Fibroblast of pulmonary artery (primary cell): ENCODE measurements around the gene SLC25A45.
A peak's percentile ranks its signal among the peaks of the same experiment; 100 is the strongest.

Source experiments
- DNase-seq: peaks from one replicate; pipeline ENCODE4 v3.0.0-alpha.2; 2010; ENCODE audit warnings: low read depth
- H3K4me3 ChIP-seq: replicated peaks from 2 replicates; pipeline ENCODE4 v1.5.1; 2011; ENCODE audit warnings: low read depth, mild to moderate bottlenecking, control low read depth, low read length, moderate library complexity
- TF ChIP-seq, protein P1 (sequence below): IDR thresholded peaks from 2 replicates; pipeline ENCODE4 v1.5.1; 2011; ENCODE audit warnings: mild to moderate bottlenecking, control low read depth, low read length, inconsistent platforms; ENCODE audit errors: missing control alignments

SLC25A45 gene

DNA sequence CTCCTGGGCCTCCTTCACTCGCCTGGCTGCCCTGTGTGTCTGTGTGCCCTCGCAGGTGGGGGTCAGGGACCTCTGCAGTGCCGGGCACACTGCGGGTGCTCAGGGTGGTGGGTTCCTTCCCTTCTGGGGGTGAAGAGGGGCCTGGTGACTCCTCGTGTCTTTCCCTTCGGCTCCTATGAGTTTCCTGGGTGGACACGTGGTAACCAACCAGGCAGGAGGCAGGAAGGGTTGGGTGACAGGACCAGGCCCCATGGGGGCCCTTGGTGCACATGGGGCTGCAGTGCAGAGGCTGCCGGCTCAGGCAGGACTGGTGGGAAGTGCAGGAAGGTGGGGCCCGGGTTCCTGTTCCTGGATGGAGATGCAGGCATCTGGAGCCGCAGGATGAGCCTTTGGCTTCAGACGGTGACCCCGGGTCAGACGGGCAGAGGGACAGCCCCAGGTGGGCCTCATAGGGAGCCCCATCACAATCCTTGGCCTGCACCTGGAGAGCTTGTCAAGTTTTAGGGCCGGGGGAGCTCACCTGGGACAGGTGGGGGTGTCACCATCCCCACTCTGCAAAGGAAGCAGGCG, 13.6 kb upstream of the SLC25A45 start:
- H3K4me3 ChIP-seq: no peak overlapping the region
- TF ChIP-seq, protein P1, sequence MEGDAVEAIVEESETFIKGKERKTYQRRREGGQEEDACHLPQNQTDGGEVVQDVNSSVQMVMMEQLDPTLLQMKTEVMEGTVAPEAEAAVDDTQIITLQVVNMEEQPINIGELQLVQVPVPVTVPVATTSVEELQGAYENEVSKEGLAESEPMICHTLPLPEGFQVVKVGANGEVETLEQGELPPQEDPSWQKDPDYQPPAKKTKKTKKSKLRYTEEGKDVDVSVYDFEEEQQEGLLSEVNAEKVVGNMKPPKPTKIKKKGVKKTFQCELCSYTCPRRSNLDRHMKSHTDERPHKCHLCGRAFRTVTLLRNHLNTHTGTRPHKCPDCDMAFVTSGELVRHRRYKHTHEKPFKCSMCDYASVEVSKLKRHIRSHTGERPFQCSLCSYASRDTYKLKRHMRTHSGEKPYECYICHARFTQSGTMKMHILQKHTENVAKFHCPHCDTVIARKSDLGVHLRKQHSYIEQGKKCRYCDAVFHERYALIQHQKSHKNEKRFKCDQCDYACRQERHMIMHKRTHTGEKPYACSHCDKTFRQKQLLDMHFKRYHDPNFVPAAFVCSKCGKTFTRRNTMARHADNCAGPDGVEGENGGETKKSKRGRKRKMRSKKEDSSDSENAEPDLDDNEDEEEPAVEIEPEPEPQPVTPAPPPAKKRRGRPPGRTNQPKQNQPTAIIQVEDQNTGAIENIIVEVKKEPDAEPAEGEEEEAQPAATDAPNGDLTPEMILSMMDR: no peak
- no peak for DNase-seq

- TF ChIP-seq, protein P1: no peak
- no peak overlapping the region for H3K4me3 ChIP-seq
- DNase-seq: no peak
These were observed 11.7 kb upstream of the SLC25A45 start for GRCh38 chr11:65394125-65394536.

DNA sequence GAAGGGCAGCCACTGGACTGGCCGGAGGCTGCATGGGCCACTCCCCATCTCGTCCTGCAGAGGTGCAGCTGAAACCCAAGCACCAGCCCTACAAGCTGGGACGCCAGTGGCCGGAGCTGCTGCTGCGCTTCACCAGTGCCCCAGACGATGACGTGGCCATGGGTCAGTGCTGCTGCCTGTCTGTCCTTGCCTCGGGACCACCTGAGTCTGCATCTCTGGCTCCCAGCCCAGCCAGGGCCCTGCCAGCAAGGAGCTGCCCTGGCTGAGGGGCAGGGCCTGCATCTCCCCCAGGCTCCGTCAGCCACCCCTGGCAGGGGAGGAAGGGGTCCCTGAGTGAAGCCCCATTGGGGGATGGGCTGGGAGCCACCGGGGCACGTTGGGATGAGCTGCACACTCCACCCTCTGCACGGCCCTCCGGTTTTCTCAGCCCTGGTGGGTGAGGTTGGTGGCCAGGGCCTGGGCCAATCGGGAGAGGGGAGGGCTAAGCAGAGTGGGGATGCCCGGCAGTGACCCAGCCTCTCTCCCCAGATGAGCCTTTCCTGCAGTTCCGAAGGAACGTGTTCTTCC, 11.2 kb upstream of the SLC25A45 start:
- H3K4me3 ChIP-seq: no peak overlapping the region
- DNase-seq: no peak
- TF ChIP-seq, protein P1: no peak

- DNase-seq: no peak
- H3K4me3 ChIP-seq: no peak overlapping the region
- TF ChIP-seq, protein P1: no peak
These were observed 10.5 kb upstream of the SLC25A45 start for GRCh38 chr11:65392899-65393298.

- no peak for DNase-seq
- H3K4me3 ChIP-seq: no peak overlapping the region
- TF ChIP-seq, protein P1: no peak
These were observed 9.9 kb upstream of the SLC25A45 start for GRCh38 chr11:65392186-65392829.

GRCh38 chr11:65390996-65391395, 8.6 kb upstream of the SLC25A45 start:
- peak overlapping the region; percentile 21 for H3K4me3 ChIP-seq
- TF ChIP-seq, protein P1: peak; percentile 4
- DNase-seq: peak; percentile 41
